ENCODE measurements around the gene ATXN1L. TPM values are rescaled to one million over a fixed set of nuclear protein-coding genes. Genes with fewer than 3 reads are reported as not detected.
"Not testable (repeated sequence)": the region's sequence is repeated elsewhere in the genome, so short reads cannot be mapped to it uniquely, and the experiment has no call there.

Gene ATXN1L
- total RNA-seq, 1 experiment from 2014 or later: 25.3 TPM

DNA sequence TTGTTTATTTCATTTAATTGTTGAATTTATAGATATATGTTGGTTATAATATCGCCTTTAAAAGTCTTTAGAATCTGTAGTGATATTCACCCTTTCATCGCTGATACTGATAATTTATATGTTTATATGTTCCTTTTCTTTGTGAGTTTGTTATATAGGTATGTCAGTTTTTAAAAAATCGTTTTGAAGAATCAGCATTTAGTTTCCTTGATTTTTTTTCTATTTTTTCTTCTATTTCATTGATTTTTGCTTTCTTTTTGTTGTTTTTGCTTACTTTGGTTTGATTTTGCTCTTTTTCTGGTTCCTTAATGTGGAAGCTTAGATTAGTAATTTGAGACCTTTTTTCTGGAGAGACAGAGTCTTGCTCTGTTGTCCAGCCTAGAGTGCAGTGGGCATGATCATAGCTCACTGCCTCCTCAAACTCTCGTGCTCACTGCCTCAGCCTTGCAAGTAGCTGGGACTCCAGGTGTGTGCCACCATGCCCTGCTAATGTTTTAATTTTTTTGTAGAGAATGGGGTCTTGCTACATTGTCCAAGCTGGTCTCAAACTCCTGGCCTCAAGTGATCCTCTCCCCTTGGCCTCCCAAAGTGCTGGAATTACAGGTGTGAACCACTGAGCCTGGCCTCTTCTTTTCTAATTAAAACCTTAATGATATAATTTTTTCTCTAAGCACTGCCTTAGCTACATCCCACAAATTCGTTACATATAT is 57.0 kb downstream of the ATXN1L start:
- TF ChIP-seq EZH2 (IDR thresholded peaks at IDR 0.05; ENCODE audit: low read depth) (no peak), CTCF (conservative IDR thresholded peaks at IDR 0.05) (no peak)
- no TSS peak for BruUV-seq (replicated peaks)
- CTCF ChIA-PET: no interaction called here
- peaks cover 100% of the 10 kb centered on the region for H4K20me1 ChIP-seq (ENCODE audit: insufficient read depth)
- no peak for DNase-seq
- H3K9me2 ChIP-seq (ENCODE audit: insufficient read depth): no peaks in the 10 kb centered on the region
- H3K4me1 ChIP-seq (replicated peaks; ENCODE audit: insufficient read depth): no peaks in the 10 kb centered on the region; the same call in 1 of the 2 replicates
- no peak overlapping the region for H3K4me3 ChIP-seq
- H2AFZ ChIP-seq: no peak overlapping the region
- peaks cover 24% of the 10 kb centered on the region for H3F3A ChIP-seq (ENCODE audit: insufficient read depth, low read depth)
- no peaks in the 10 kb centered on the region for H3K27me3 ChIP-seq (ENCODE audit: insufficient read depth, low read depth)
- H3K27ac ChIP-seq: no peak overlapping the region
- peaks cover 100% of the 10 kb centered on the region for H3K79me2 ChIP-seq (ENCODE audit: low read depth)
- no peaks in the 10 kb centered on the region for H3K9me3 ChIP-seq (ENCODE audit: insufficient read depth, low read depth)
- POLR2A ChIA-PET (ENCODE audit: unreplicated experiment): no interaction called here
- intact Hi-C loops (cut with micrococcal nuclease; ENCODE audit: unreplicated experiment): no loop called here
- no peak overlapping the region for H3K4me2 ChIP-seq
- peaks cover 22% of the 10 kb centered on the region; the same call in 1 of the 2 replicates for H3K36me3 ChIP-seq (ENCODE audit: low read depth)

GRCh38 chr16:71903608-71904007 is 57.8 kb downstream of the ATXN1L start:
- H3K4me1 ChIP-seq (replicated peaks; ENCODE audit: insufficient read depth): no peaks in the 10 kb centered on the region; the same call in 1 of the 2 replicates
- CTCF ChIA-PET: interaction anchor here (0.6 kb wide), 1 partner anchor 249 kb away, joined by 4 read pairs; no protein-coding TSS in a partner anchor
- H3K27ac ChIP-seq: no peak overlapping the region
- peaks cover 100% of the 10 kb centered on the region for H3K79me2 ChIP-seq (ENCODE audit: low read depth)
- intact Hi-C loops (cut with micrococcal nuclease; ENCODE audit: unreplicated experiment): no loop called here
- TF ChIP-seq CTCF (conservative IDR thresholded peaks at IDR 0.05) (no peak), EZH2 (IDR thresholded peaks at IDR 0.05; ENCODE audit: low read depth) (no peak)
- no peaks in the 10 kb centered on the region for H3K9me2 ChIP-seq (ENCODE audit: insufficient read depth)
- H3F3A ChIP-seq (ENCODE audit: insufficient read depth, low read depth): peaks cover 22% of the 10 kb centered on the region; the same call in 1 of the 2 replicates
- no peak for DNase-seq
- H2AFZ ChIP-seq: no peak overlapping the region
- POLR2A ChIA-PET (ENCODE audit: unreplicated experiment): no interaction called here
- no TSS peak for BruUV-seq (replicated peaks)
- H3K9me3 ChIP-seq (ENCODE audit: insufficient read depth, low read depth): no peaks in the 10 kb centered on the region
- H3K4me3 ChIP-seq: no peak overlapping the region
- H3K4me2 ChIP-seq: no peak overlapping the region
- H4K20me1 ChIP-seq (ENCODE audit: insufficient read depth): peaks cover 100% of the 10 kb centered on the region
- H3K27me3 ChIP-seq (ENCODE audit: insufficient read depth, low read depth): no peaks in the 10 kb centered on the region
- peaks cover 22% of the 10 kb centered on the region; the same call in 1 of the 2 replicates for H3K36me3 ChIP-seq (ENCODE audit: low read depth)

DNA sequence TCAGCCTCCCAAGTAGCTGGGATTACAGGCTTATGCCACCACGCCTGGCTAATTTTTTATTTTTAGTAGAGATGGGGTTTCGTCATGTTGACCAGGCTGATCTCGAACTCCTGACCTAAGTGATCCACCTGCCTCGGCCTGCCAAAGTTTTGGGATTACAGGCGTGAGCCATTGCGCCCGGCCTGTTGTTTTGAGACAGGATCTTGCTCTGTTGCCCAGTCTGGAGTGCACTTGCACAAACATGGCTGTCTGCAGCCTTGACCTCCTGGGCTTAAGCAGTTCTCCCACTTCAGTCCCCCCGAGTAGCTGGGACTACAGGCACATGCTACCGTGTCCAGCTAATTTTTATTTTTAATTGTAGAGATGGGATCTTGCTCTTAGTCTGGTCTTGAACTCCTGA is 58.5 kb downstream of the ATXN1L start:
- Histone ChIP-seq H3K9me2 (ENCODE audit: insufficient read depth) (no peaks in the 10 kb centered on the region), H3K4me2 (no peak overlapping the region), H3K9me3 (ENCODE audit: insufficient read depth, low read depth) (no peaks in the 10 kb centered on the region), H3F3A (ENCODE audit: insufficient read depth, low read depth) (peaks cover 19% of the 10 kb centered on the region; the same call in 1 of the 2 replicates), H3K4me3 (no peak overlapping the region), H2AFZ (no peak overlapping the region), H3K36me3 (ENCODE audit: low read depth) (peaks cover 19% of the 10 kb centered on the region; the same call in 1 of the 2 replicates), H3K4me1 (replicated peaks; ENCODE audit: insufficient read depth) (no peaks in the 10 kb centered on the region; the same call in 1 of the 2 replicates), H3K27me3 (ENCODE audit: insufficient read depth, low read depth) (no peaks in the 10 kb centered on the region), H4K20me1 (ENCODE audit: insufficient read depth) (peaks cover 100% of the 10 kb centered on the region), H3K79me2 (ENCODE audit: low read depth) (peaks cover 100% of the 10 kb centered on the region), H3K27ac (no peak overlapping the region)
- POLR2A ChIA-PET (ENCODE audit: unreplicated experiment): no interaction called here
- intact Hi-C loops (cut with micrococcal nuclease; ENCODE audit: unreplicated experiment): no loop called here
- DNase-seq: no peak
- no peak for TF ChIP-seq EZH2 (IDR thresholded peaks at IDR 0.05; ENCODE audit: low read depth)
- no peak for TF ChIP-seq CTCF (conservative IDR thresholded peaks at IDR 0.05)
- no TSS peak for BruUV-seq (replicated peaks)
- CTCF ChIA-PET: no interaction called here

GRCh38 chr16:71905765-71906164 is 60.0 kb downstream of the ATXN1L start:
- H2AFZ ChIP-seq; H3K9me2 ChIP-seq (ENCODE audit: insufficient read depth); H3K27ac ChIP-seq; H3K9me3 ChIP-seq (ENCODE audit: insufficient read depth, low read depth); DNase-seq; CTCF ChIA-PET; H3K4me1 ChIP-seq (replicated peaks; ENCODE audit: insufficient read depth); H3K27me3 ChIP-seq (ENCODE audit: insufficient read depth, low read depth); POLR2A ChIA-PET (ENCODE audit: unreplicated experiment); H3K4me3 ChIP-seq; BruUV-seq (replicated peaks); intact Hi-C loops (cut with micrococcal nuclease; ENCODE audit: unreplicated experiment); H3K4me2 ChIP-seq: not testable (repeated sequence)
- Histone ChIP-seq H4K20me1 (ENCODE audit: insufficient read depth) (peaks cover 100% of the 10 kb centered on the region), H3K36me3 (ENCODE audit: low read depth) (peaks cover 16% of the 10 kb centered on the region; the same call in 1 of the 2 replicates), H3F3A (ENCODE audit: insufficient read depth, low read depth) (peaks cover 20% of the 10 kb centered on the region; the same call in 1 of the 2 replicates), H3K79me2 (ENCODE audit: low read depth) (peaks cover 100% of the 10 kb centered on the region)
